BJ (cell line): Measurements from ENCODE around the gene TTC28. TPM values are rescaled to one million over a fixed set of nuclear protein-coding genes. Genes with fewer than 3 reads are reported as not detected.

Experiments
- CTCF ChIA-PET: fragments of 350-600 bp; formaldehyde crosslinking; extraction: SDS; loops from one replicate; lab custom pipeline; 2021; ENCODE audit warnings: antibody characterized with exemption, inconsistent platforms; lab: Yijun Ruan, JAX
- POLR2A ChIA-PET: fragments of 300-600 bp; sonication (Branson Sonifier 250); formaldehyde crosslinking; extraction: SDS; loops from one replicate; lab custom pipeline; 2021; ENCODE audit warnings: antibody characterized with exemption; lab: Charles Lee
- DNase-seq: peaks from one replicate; pipeline ENCODE4 v3.0.0-alpha.2; 2011; ENCODE audit warnings: low read depth
- H3K27me3 ChIP-seq: 2 replicates; pipeline ENCODE4 v1.6.0; 2011; ENCODE audit warnings: low read length; ENCODE audit not compliant: control insufficient read depth, insufficient read depth
- H3K36me3 ChIP-seq: 2 replicates; pipeline ENCODE4 v1.5.1; 2011; ENCODE audit warnings: low read length; ENCODE audit not compliant: control insufficient read depth, insufficient read depth
- H3K4me3 ChIP-seq: 2 replicates; pipeline ENCODE4 v1.5.1; 2011; ENCODE audit warnings: low read depth, mild to moderate bottlenecking, control low read depth, low read length
- CTCF ChIP-seq: IDR thresholded peaks from 2 replicates; pipeline ENCODE4 v1.5.1; 2011; ENCODE audit warnings: low read depth, mild to moderate bottlenecking, control low read depth, inconsistent platforms, low read length, moderate library complexity; ENCODE audit not compliant: insufficient read depth
- polyA plus RNA-seq: library from polyadenylated mRNA; depleted of rRNA; stranded (reverse); fragments of >200 nt; gene quantifications from 2 replicates; pipeline ENCODE4 v1.2.3, GENCODE V29; 2011

The TTC28 gene
- polyA plus RNA-seq, 1 experiment, result 8.7 TPM

GRCh38 chr22:28188178-28188879 is 491.3 kb downstream of the TTC28 start:
- DNase-seq, result no peak
- Histone ChIP-seq H3K4me3 (no peak overlapping the region), H3K27me3 (no peaks in the 10 kb centered on the region), H3K36me3 (no peaks in the 10 kb centered on the region)
- ChIA-PET CTCF (no interaction called here), POLR2A (no interaction called here)
- TF ChIP-seq CTCF, result no peak

GRCh38 chr22:28187612-28188011 is 492.0 kb downstream of the TTC28 start:
- POLR2A ChIA-PET, result no interaction called here
- DNase-seq, result no peak
- CTCF ChIA-PET, result no interaction called here
- no peak for TF ChIP-seq CTCF
- Histone ChIP-seq H3K4me3 (no peak overlapping the region), H3K36me3 (no peaks in the 10 kb centered on the region), H3K27me3 (no peaks in the 10 kb centered on the region)

DNA sequence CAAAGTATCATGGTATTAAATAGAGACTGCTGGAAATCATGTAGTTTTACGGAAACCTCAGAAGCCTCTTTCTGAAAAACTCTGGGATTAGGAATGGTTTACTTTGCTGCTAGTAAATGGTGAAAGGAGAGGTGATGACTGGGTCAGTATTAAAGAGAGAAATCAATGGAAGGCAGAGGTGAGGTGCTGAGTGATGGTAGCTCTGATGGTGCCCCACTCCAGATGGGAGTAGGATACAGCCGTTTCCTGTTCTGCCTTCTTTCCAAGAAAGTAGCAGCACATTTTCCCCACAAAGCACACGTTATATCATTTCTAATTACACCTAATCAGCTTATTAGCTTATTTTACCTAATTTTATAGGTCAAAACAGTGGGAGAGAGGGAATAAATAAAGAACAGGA is 493.0 kb downstream of the TTC28 start:
- TF ChIP-seq CTCF, result no peak
- H3K27me3 ChIP-seq, result no peaks in the 10 kb centered on the region
- POLR2A ChIA-PET, result no interaction called here
- CTCF ChIA-PET, result interaction anchor here (1.0 kb wide), 1 partner anchor 21 kb away, joined by 3 read pairs; no protein-coding TSS in a partner anchor
- no peaks in the 10 kb centered on the region for H3K36me3 ChIP-seq
- no peak overlapping the region for H3K4me3 ChIP-seq
- no peak for DNase-seq

DNA sequence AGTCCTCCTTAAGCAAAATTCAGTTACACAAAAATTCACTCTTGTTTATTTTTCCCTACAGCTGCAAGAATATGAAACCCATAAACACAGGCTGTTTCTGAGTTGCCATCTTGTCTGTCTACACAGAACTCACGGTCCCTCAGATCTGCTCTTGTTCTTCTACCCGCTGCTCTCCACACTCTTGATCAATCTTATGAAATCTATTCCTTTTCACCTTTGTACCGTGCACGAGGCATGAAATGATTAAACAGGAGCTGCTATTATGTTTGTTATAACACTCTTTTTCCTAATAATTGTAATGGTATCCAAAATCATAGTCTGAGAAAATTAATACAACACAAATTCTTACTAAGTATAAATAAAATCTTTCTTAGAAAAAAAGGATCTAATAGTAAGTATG is 494.5 kb downstream of the TTC28 start:
- Histone ChIP-seq H3K36me3 (no peaks in the 10 kb centered on the region), H3K27me3 (no peaks in the 10 kb centered on the region), H3K4me3 (no peak overlapping the region)
- TF ChIP-seq CTCF, result no peak
- ChIA-PET CTCF (no interaction called here), POLR2A (no interaction called here)
- no peak for DNase-seq

- no peaks in the 10 kb centered on the region for H3K36me3 ChIP-seq
- no peaks in the 10 kb centered on the region for H3K27me3 ChIP-seq
- POLR2A ChIA-PET, result interaction anchor here (0.7 kb wide), 1 partner anchor 11 kb away, joined by 3 read pairs; no protein-coding TSS in a partner anchor
- no peak for TF ChIP-seq CTCF
- no peak overlapping the region for H3K4me3 ChIP-seq
- CTCF ChIA-PET, result interaction anchor here (0.8 kb wide), 1 partner anchor 70 kb away, joined by 3 read pairs; no protein-coding TSS in a partner anchor
- DNase-seq, result no peak
Observed at GRCh38 chr22:28183078-28183860, 496.4 kb downstream of the TTC28 start.
